Small intestine (tissue), 7 donors: ENCODE measurements around the gene DYNC1H1. TPM values are rescaled to one million over a fixed set of nuclear protein-coding genes. Genes with fewer than 3 reads are reported as not detected.

Experiments used
- DNase-seq, 2 donors: peaks; one replicate each; pipeline versions ENCODE4 v3.0.0 to v3.0.0-alpha.2; 2013
- FAIRE-seq: peaks from 2 replicates; lab custom pipeline; 2012; peaks lifted over from hg19 to GRCh38; lab: Jason Lieb, UNC
- H3K27ac ChIP-seq, 3 donors: one replicate each; pipeline ENCODE4 v1.5.1; 2013; ENCODE audit warnings: low read length in 2 of 3, mild to moderate bottlenecking in 2 of 3, control low read depth in 1 of 3, inconsistent platforms in 1 of 3, low read depth in 1 of 3, moderate library complexity in 1 of 3
- H3K27me3 ChIP-seq, 3 donors: one replicate each; pipeline ENCODE4 v1.6.1; 2013; ENCODE audit warnings: low read length in 3 of 3, inconsistent platforms in 1 of 3; ENCODE audit not compliant: control insufficient read depth in 3 of 3, insufficient read depth in 3 of 3
- H3K36me3 ChIP-seq, 3 donors: one replicate each; pipeline ENCODE4 v1.6.1; 2013; ENCODE audit warnings: low read length in 3 of 3, inconsistent platforms in 1 of 3, low read depth in 1 of 3, mild to moderate bottlenecking in 1 of 3, moderate library complexity in 1 of 3; ENCODE audit not compliant: control insufficient read depth in 3 of 3, insufficient read depth in 2 of 3
- H3K4me1 ChIP-seq, 3 donors: one replicate each; pipeline ENCODE4 v1.6.1; 2013; ENCODE audit warnings: low read length in 2 of 3, inconsistent platforms in 1 of 3, low read depth in 1 of 3, mild to moderate bottlenecking in 1 of 3, moderate library complexity in 1 of 3; ENCODE audit not compliant: control insufficient read depth in 3 of 3, insufficient read depth in 2 of 3
- H3K4me3 ChIP-seq, 3 donors: one replicate each; pipeline ENCODE4 v1.5.1; 2013; ENCODE audit warnings: low read length in 3 of 3, control low read depth in 1 of 3, inconsistent platforms in 1 of 3, low read depth in 1 of 3, mild to moderate bottlenecking in 1 of 3, moderate library complexity in 1 of 3
- H3K9me3 ChIP-seq, 2 donors: one replicate each; pipeline ENCODE4 v1.6.1; 2013; ENCODE audit warnings: low read depth in 1 of 2, low read length in 1 of 2; ENCODE audit not compliant: control insufficient read depth in 2 of 2, insufficient read depth in 1 of 2
- WGBS, 3 donors: extraction: QIAGEN DNeasy Blood & Tissue Kit; methylation state at CpG; one replicate each; pipeline ENCODE4 v1.1.7; 2013; 5-methylcytosine and 5-hydroxymethylcytosine counted together
- polyA plus RNA-seq, 4 donors: library from polyadenylated mRNA; stranded (reverse) in 3 of 4; unstranded in 1 of 4; fragments of 200-250 nt in 3 of 4; fragments of 120-200 nt in 1 of 4; gene quantifications; one replicate each; pipeline versions ENCODE4 v1.2.1 to v1.2.3, GENCODE V29; 2013
- donor health status: healthy with polysubstance abuse.
- donor health status: control.
- donor health status: control.
- donor health status: Bipolar disorder and iron deficiency.
- donor health status: healthy.

Gene DYNC1H1
- polyA plus RNA-seq, 4 donors: 74.3 to 248 (median 116) TPM

DNA sequence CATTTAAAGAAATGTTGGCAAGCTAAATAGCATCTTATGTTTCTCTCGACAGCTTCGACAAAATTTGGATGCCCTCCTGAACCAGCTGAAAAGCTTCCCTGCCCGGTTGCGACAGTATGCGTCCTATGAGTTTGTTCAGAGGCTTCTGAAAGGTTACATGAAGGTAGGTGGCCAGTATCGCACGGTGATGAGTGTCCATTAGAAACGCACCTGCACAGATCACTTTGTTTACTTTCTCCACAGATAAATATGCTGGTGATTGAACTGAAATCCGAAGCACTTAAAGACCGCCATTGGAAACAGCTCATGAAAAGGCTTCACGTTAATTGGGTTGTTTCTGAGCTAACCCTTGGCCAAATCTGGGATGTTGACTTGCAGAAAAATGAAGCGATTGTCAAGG is 36.5 kb downstream of the DYNC1H1 start:
- H3K27me3 ChIP-seq: no peaks in the 10 kb centered on the region
- no peaks in the 10 kb centered on the region for H3K4me1 ChIP-seq
- no peak overlapping the region for H3K27ac ChIP-seq
- peaks cover 38 to 82% (median 41%) of the 10 kb centered on the region in 3 donors for H3K36me3 ChIP-seq
- DNase-seq: no peak
- no peaks in the 10 kb centered on the region for H3K9me3 ChIP-seq
- no peak overlapping the region for H3K4me3 ChIP-seq
- FAIRE-seq: no peak
- WGBS, 3 donors: 93 to 94% (median 93%) methylated on average over 12 of the region's 12 CpGs

- DNase-seq (no peak), FAIRE-seq (no peak)
- Histone ChIP-seq H3K27ac (no peak overlapping the region), H3K36me3 (peaks cover 39 to 80% (median 42%) of the 10 kb centered on the region in 3 donors), H3K9me3 (no peaks in the 10 kb centered on the region), H3K4me3 (no peak overlapping the region), H3K27me3 (no peaks in the 10 kb centered on the region), H3K4me1 (no peaks in the 10 kb centered on the region)
- WGBS, 3 donors: 90 to 95% (median 95%) methylated on average over 9 of the region's 9 CpGs
Observed at GRCh38 chr14:102005336-102005735, 41.0 kb downstream of the DYNC1H1 start.

- 94 to 95% (median 95%) methylated on average over 14 of the region's 14 CpGs for WGBS, 3 donors
- FAIRE-seq: no peak
- peaks cover 43 to 80% (median 46%) of the 10 kb centered on the region in 3 donors for H3K36me3 ChIP-seq
- no peaks in the 10 kb centered on the region for H3K9me3 ChIP-seq
- H3K27me3 ChIP-seq: no peaks in the 10 kb centered on the region
- no peak for DNase-seq
- H3K4me3 ChIP-seq: no peak overlapping the region
- no peak overlapping the region for H3K27ac ChIP-seq
- H3K4me1 ChIP-seq: no peaks in the 10 kb centered on the region
Observed at GRCh38 chr14:102007916-102008418, 43.6 kb downstream of the DYNC1H1 start.

GRCh38 chr14:102008891-102009290 is 44.5 kb downstream of the DYNC1H1 start:
- 91 to 96% (median 95%) methylated on average over 8 of the region's 8 CpGs for WGBS, 3 donors
- DNase-seq: no peak
- Histone ChIP-seq H3K36me3 (peaks cover 46 to 80% (median 49%) of the 10 kb centered on the region in 3 donors), H3K27me3 (no peaks in the 10 kb centered on the region), H3K4me1 (no peaks in the 10 kb centered on the region), H3K27ac (no peak overlapping the region), H3K4me3 (no peak overlapping the region), H3K9me3 (no peaks in the 10 kb centered on the region)
- FAIRE-seq: no peak

- Histone ChIP-seq H3K36me3 (peaks cover 60 to 88% (median 67%) of the 10 kb centered on the region in 3 donors), H3K4me3 (no peak overlapping the region)
- WGBS, 3 donors: 92 to 95% (median 95%) methylated on average over 8 of the region's 8 CpGs
Observed at GRCh38 chr14:102011631-102012030, 47.3 kb downstream of the DYNC1H1 start.

DNA sequence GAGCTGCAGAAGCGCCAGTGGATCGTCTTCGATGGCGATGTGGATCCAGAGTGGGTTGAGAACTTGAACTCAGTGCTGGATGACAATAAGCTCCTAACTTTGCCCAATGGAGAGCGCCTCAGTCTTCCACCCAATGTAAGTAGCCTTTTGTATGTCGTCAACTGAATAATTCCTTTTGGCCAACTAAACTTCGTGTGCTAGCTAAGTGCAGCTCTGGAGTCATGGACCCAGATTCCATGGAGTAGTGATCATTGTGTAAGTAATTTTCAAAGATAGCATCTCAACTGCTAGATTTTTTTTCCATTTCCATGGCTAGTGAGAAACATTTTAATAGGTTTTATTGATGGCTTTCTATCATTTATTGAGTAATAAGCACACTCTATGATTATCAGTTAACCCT is 48.0 kb downstream of the DYNC1H1 start:
- FAIRE-seq: no peak
- H3K36me3 ChIP-seq: peaks cover 63 to 90% (median 66%) of the 10 kb centered on the region in 3 donors
- 95 to 98% (median 96%) methylated on average over 7 of the region's 7 CpGs for WGBS, 3 donors
- H3K27ac ChIP-seq: no peak overlapping the region
- H3K4me1 ChIP-seq: no peaks in the 10 kb centered on the region
- DNase-seq: no peak
- H3K9me3 ChIP-seq: no peaks in the 10 kb centered on the region
- H3K27me3 ChIP-seq: no peaks in the 10 kb centered on the region
- no peak overlapping the region for H3K4me3 ChIP-seq

More at GRCh38 chr14:102011631-102012030, 47.3 kb downstream of the DYNC1H1 start:
- no peak for FAIRE-seq
- Histone ChIP-seq H3K4me1 (no peaks in the 10 kb centered on the region), H3K9me3 (no peaks in the 10 kb centered on the region), H3K27ac (no peak overlapping the region), H3K27me3 (no peaks in the 10 kb centered on the region)
- DNase-seq: no peak

DNA sequence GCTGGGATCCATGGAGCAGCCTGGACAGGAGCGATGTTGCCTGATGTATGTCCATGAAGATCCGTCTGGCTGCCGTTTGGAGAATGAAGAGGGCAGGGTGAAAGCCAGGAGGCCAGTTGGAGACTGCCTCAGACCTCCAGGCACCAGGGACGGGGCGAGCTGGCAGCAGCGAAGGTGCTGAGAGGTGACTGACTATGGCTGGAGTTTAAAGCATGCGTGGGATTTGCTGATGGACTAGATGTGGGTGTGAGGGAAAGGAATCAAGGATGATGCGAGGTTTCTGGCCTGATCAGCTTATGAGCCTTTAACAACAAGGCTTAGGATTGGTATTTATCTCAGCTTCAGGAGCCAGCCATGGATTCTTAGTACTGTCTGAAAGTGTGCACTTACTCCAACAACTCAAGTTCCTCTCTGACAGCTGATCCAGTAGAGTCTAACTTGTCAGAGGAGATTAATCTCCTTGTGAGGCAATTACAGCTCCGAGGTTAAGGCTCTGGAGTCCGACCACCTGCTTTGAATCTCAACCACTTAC is 49.4 kb downstream of the DYNC1H1 start:
- DNase-seq: no peak
- Histone ChIP-seq H3K4me3 (no peak overlapping the region), H3K27ac (no peak overlapping the region), H3K27me3 (no peaks in the 10 kb centered on the region), H3K36me3 (peaks cover 58 to 89% (median 58%) of the 10 kb centered on the region in 3 donors), H3K4me1 (no peaks in the 10 kb centered on the region), H3K9me3 (no peaks in the 10 kb centered on the region)
- no peak for FAIRE-seq
- WGBS, 3 donors: 88 to 97% (median 94%) methylated on average over 10 of the region's 10 CpGs

GRCh38 chr14:102015045-102015685 is 50.8 kb downstream of the DYNC1H1 start:
- Histone ChIP-seq H3K36me3 (peaks cover 57 to 92% (median 62%) of the 10 kb centered on the region in 3 donors), H3K27me3 (no peaks in the 10 kb centered on the region), H3K4me1 (no peaks in the 10 kb centered on the region), H3K4me3 (no peak overlapping the region), H3K9me3 (no peaks in the 10 kb centered on the region), H3K27ac (no peak overlapping the region)
- DNase-seq (no peak), FAIRE-seq (no peak)
- WGBS, 3 donors: 96 to 97% (median 96%) methylated on average over 16 of the region's 16 CpGs
